ENCODE measurements around the gene IFNA14. TPM values are rescaled to one million over a fixed set of nuclear protein-coding genes. Genes with fewer than 3 reads are reported as not detected.

The IFNA14 gene
- total RNA-seq = not detected in 2 replicates

GRCh38 chr9:21239911-21240310 lies at the start of gene IFNA14:
Gene IFNA14 (minus strand): TSS chr9:21240005. CDS start chr9:21239935, 70 bp downstream.

GRCh38 chr9:21228122-21228521 lies 11.7 kb downstream of the IFNA14 start, which contains the start of gene IFNA17:
Gene IFNA17 (minus strand): TSS chr9:21228222. CDS start chr9:21228173, 49 bp downstream.

GRCh38 chr9:21217211-21217610 lies 22.6 kb downstream of the IFNA14 start, which contains the start of gene IFNA16:
Gene IFNA16 (minus strand): TSS chr9:21217311. CDS start chr9:21217305, 6 bp downstream.

GRCh38 chr9:21207043-21207442 lies 32.8 kb downstream of the IFNA14 start, which contains the start of gene IFNA10:
Gene IFNA10 (minus strand): TSS chr9:21207143. CDS start chr9:21207097, 46 bp downstream.

GRCh38 chr9:21202105-21202504 lies 37.7 kb downstream of the IFNA14 start, which contains the start of gene IFNA7:
Gene IFNA7 (minus strand): TSS chr9:21202205. CDS start chr9:21202165, 40 bp downstream.

Other genes starting within 250 kb of the IFNA14 start
- 3.5 and 4.5 TPM in 2 replicates for gene HACD4, start 208.4 kb downstream of the IFNA14 start, total RNA-seq
- not detected in 2 replicates for gene IFNB1, start 162.1 kb downstream of the IFNA14 start, total RNA-seq
- gene IFNW1, start 98.2 kb downstream of the IFNA14 start, total RNA-seq = not detected in 2 replicates
- gene IFNA21, start 73.3 kb downstream of the IFNA14 start, total RNA-seq = not detected in 2 replicates
- gene IFNA4, start 52.4 kb downstream of the IFNA14 start, total RNA-seq = not detected in 2 replicates
- gene IFNA7, start 37.8 kb downstream of the IFNA14 start, total RNA-seq = not detected in 2 replicates
- gene IFNA10, start 32.9 kb downstream of the IFNA14 start, total RNA-seq = not detected in 2 replicates
- gene IFNA16, start 22.7 kb downstream of the IFNA14 start, total RNA-seq = not detected in 2 replicates
- not detected in 2 replicates for gene IFNA17, start 11.8 kb downstream of the IFNA14 start, total RNA-seq
- not detected in 2 replicates for gene IFNA5, start 65.3 kb upstream of the IFNA14 start, total RNA-seq
- 38.1 and 47.9 TPM in 2 replicates for gene KLHL9, start 95.4 kb upstream of the IFNA14 start, total RNA-seq
- gene IFNA6, start 110.9 kb upstream of the IFNA14 start, total RNA-seq = not detected in 2 replicates
- gene IFNA13, start 128.1 kb upstream of the IFNA14 start, total RNA-seq = not detected in 2 replicates
- not detected in 2 replicates for gene IFNA2, start 145.4 kb upstream of the IFNA14 start, total RNA-seq
- gene IFNA8, start 169.1 kb upstream of the IFNA14 start, total RNA-seq = not detected in 2 replicates
- not detected in 2 replicates for gene IFNA1, start 200.4 kb upstream of the IFNA14 start, total RNA-seq
- 4.4 and 9.6 TPM in 2 replicates for gene IFNE, start 242.3 kb upstream of the IFNA14 start, total RNA-seq